HG03571 (cell line): Measurements from ENCODE around the gene IFITM10.
"Not testable (repeated sequence)": the region's sequence is repeated elsewhere in the genome, so short reads cannot be mapped to it uniquely, and the experiment has no call there.

Source experiments
- ATAC-seq: cut with Tn5 transposase; IDR thresholded peaks from one replicate; pipeline ENCODE4 v1.9.1; 2021; ENCODE audit not compliant: unreplicated experiment

IFITM10 gene

GRCh38 chr11:1693327-1694063 is 56.9 kb downstream of the IFITM10 start:
- no peak for ATAC-seq

- ATAC-seq, result no peak
Observed at GRCh38 chr11:1692708-1693326, 57.6 kb downstream of the IFITM10 start.

- ATAC-seq, result no peak
Observed at GRCh38 chr11:1691878-1692707, 58.3 kb downstream of the IFITM10 start.

GRCh38 chr11:1691026-1691877 is 59.1 kb downstream of the IFITM10 start:
- ATAC-seq, result no peak

GRCh38 chr11:1690167-1691025 is 60.0 kb downstream of the IFITM10 start:
- ATAC-seq, result no peak

- not testable (repeated sequence) for ATAC-seq
Observed at GRCh38 chr11:1689250-1690166, 60.9 kb downstream of the IFITM10 start.

- ATAC-seq, result not testable (repeated sequence)
Observed at GRCh38 chr11:1688336-1688947, 62.0 kb downstream of the IFITM10 start.

GRCh38 chr11:1686220-1686619 is 64.2 kb downstream of the IFITM10 start:
- not testable (repeated sequence) for ATAC-seq

- ATAC-seq, result not testable (repeated sequence)
Observed at GRCh38 chr11:1684886-1685874, 65.2 kb downstream of the IFITM10 start.

GRCh38 chr11:1683904-1684572 is 66.4 kb downstream of the IFITM10 start:
- ATAC-seq, result not testable (repeated sequence)

- ATAC-seq, result not testable (repeated sequence)
Observed at GRCh38 chr11:1683216-1683615, 67.2 kb downstream of the IFITM10 start.
